Neural progenitor cell (in vitro differentiated cells): ENCODE measurements around the gene ARHGDIA. TPM values are rescaled to one million over a fixed set of nuclear protein-coding genes. Genes with fewer than 3 reads are reported as not detected.

Experiments
- DNase-seq: peaks from one replicate; pipeline ENCODE4 v3.0.0-alpha.2; 2016; ENCODE audit warnings: low spot score
- H2AFZ ChIP-seq: fragments of 200-600 bp; sonication (generic); replicated peaks from 2 replicates; pipeline ENCODE4 v1.6.1; 2016; ENCODE audit warnings: antibody characterized with exemption
- H3F3A ChIP-seq: fragments of 200-600 bp; sonication (generic); 2 replicates; pipeline ENCODE4 v1.6.1; 2016; ENCODE audit warnings: antibody characterized with exemption, low read depth
- H3K27ac ChIP-seq: fragments of 200-600 bp; sonication (generic); 2 replicates; pipeline ENCODE4 v1.5.1; 2016; ENCODE audit warnings: mild to moderate bottlenecking
- H3K27me3 ChIP-seq: fragments of 200-600 bp; sonication (generic); 2 replicates; pipeline ENCODE4 v1.6.1; 2016; ENCODE audit warnings: mild to moderate bottlenecking, moderate library complexity
- H3K36me3 ChIP-seq: fragments of 200-600 bp; sonication (generic); 2 replicates; pipeline ENCODE4 v1.5.1; 2016
- H3K4me1 ChIP-seq: fragments of 200-600 bp; sonication (generic); 2 replicates; pipeline ENCODE4 v1.6.1; 2016; ENCODE audit warnings: mixed run types
- H3K4me2 ChIP-seq: fragments of 200-600 bp; sonication (generic); 2 replicates; pipeline ENCODE4 v1.6.1; 2016
- H3K4me3 ChIP-seq: fragments of 200-600 bp; sonication (generic); 2 replicates; pipeline ENCODE4 v1.5.1; 2016
- H3K79me2 ChIP-seq: fragments of 200-600 bp; sonication (generic); 2 replicates; pipeline ENCODE4 v1.6.1; 2016; ENCODE audit warnings: low read depth
- H3K9ac ChIP-seq: fragments of 200-600 bp; sonication (generic); 2 replicates; pipeline ENCODE4 v1.6.1; 2016
- H3K9me3 ChIP-seq: fragments of 200-600 bp; sonication (generic); 2 replicates; pipeline ENCODE4 v1.5.1; 2016; ENCODE audit warnings: low read depth
- H4K20me1 ChIP-seq: fragments of 200-600 bp; sonication (generic); 2 replicates; pipeline ENCODE4 v1.6.1; 2016; ENCODE audit warnings: low read depth
- H3K27ac Mint-ChIP-seq: 3 replicates; pipeline ENCODE4 v1.8.0; 2021; ENCODE audit warnings: mixed read lengths
- H3K27me3 Mint-ChIP-seq: 2 replicates; pipeline ENCODE4 v1.8.0; 2022; ENCODE audit warnings: low read depth, mild to moderate bottlenecking, inconsistent platforms, moderate library complexity, mixed read lengths; ENCODE audit not compliant: insufficient read depth
- H3K36me3 Mint-ChIP-seq: 3 replicates; pipeline ENCODE4 v1.8.0; 2021; ENCODE audit warnings: mixed read lengths
- H3K4me1 Mint-ChIP-seq: 3 replicates; pipeline ENCODE4 v1.8.0; 2021; ENCODE audit warnings: mixed read lengths
- H3K4me3 Mint-ChIP-seq: 3 replicates; pipeline ENCODE4 v1.8.0; 2021; ENCODE audit warnings: mild to moderate bottlenecking, moderate library complexity, mixed read lengths
- H3K9me3 Mint-ChIP-seq: 3 replicates; pipeline ENCODE4 v1.8.0; 2020; ENCODE audit warnings: mixed read lengths
- CTCF ChIP-seq: fragments of 200-600 bp; sonication (generic); IDR thresholded peaks from 2 replicates; pipeline ENCODE4 v1.5.1; 2017; ENCODE audit warnings: antibody characterized with exemption, mild to moderate bottlenecking
- EZH2 ChIP-seq: fragments of 200-600 bp; sonication (generic); IDR thresholded peaks from 2 replicates; pipeline ENCODE4 v1.6.1; 2017; ENCODE audit warnings: antibody characterized with exemption, mild to moderate bottlenecking, moderate library complexity
- EZH2phosphoT487 ChIP-seq: fragments of 200-600 bp; sonication (generic); IDR thresholded peaks from 2 replicates; pipeline ENCODE4 v1.6.1; 2017; ENCODE audit warnings: antibody characterized with exemption
- total RNA-seq: library from RNA; depleted of rRNA; stranded (reverse); fragments of >200 nt; gene quantifications from 2 replicates; pipeline ENCODE4 v1.2.3, GENCODE V29; 2015; ENCODE audit warnings: low replicate concordance

The ARHGDIA gene
- total RNA-seq, 1 donor from 2014 or later: 25.1 TPM

- Histone ChIP-seq H3K9me3 (no peaks in the 10 kb centered on the region), H3K27ac (no peak overlapping the region), H3K4me1 (peaks cover 12% of the 10 kb centered on the region), H3K79me2 (peaks cover 59% of the 10 kb centered on the region), H3F3A (peaks cover 9% of the 10 kb centered on the region), H3K4me3 (peak overlapping the region; percentile 96), H3K27me3 (no peaks in the 10 kb centered on the region), H3K4me2 (peak overlapping the region; percentile 100), H4K20me1 (peaks cover 13% of the 10 kb centered on the region), H3K36me3 (no peaks in the 10 kb centered on the region), H3K9ac (peak overlapping the region; percentile 82), H2AFZ (peak overlapping the region; percentile 64)
- H3K36me3 Mint-ChIP-seq: peaks cover 3% of the 10 kb centered on the region
- TF ChIP-seq EZH2phosphoT487 (no peak), EZH2 (no peak), CTCF (no peak)
- H3K9me3 Mint-ChIP-seq: no peaks in the 10 kb centered on the region
- peaks cover 5% of the 10 kb centered on the region for H3K27me3 Mint-ChIP-seq
- H3K27ac Mint-ChIP-seq: peak overlapping the region; percentile 86
- no peak for DNase-seq
- peak overlapping the region; percentile 94 for H3K4me3 Mint-ChIP-seq
- peaks cover 25% of the 10 kb centered on the region for H3K4me1 Mint-ChIP-seq
Observed at GRCh38 chr17:81831957-81832607, 39.1 kb downstream of the ARHGDIA start.

GRCh38 chr17:81831563-81831956, 39.6 kb downstream of the ARHGDIA start:
- Histone ChIP-seq H3K36me3 (no peaks in the 10 kb centered on the region), H3K27me3 (no peaks in the 10 kb centered on the region), H4K20me1 (peaks cover 13% of the 10 kb centered on the region), H3K79me2 (peaks cover 59% of the 10 kb centered on the region), H3K4me1 (peaks cover 12% of the 10 kb centered on the region), H3K27ac (no peak overlapping the region), H2AFZ (no peak overlapping the region), H3K4me3 (no peak overlapping the region), H3K9me3 (no peaks in the 10 kb centered on the region), H3K9ac (no peak overlapping the region), H3K4me2 (peak overlapping the region; percentile 100), H3F3A (peaks cover 9% of the 10 kb centered on the region)
- Mint-ChIP-seq H3K27ac (no peak overlapping the region), H3K4me1 (peaks cover 25% of the 10 kb centered on the region), H3K27me3 (peaks cover 5% of the 10 kb centered on the region), H3K9me3 (no peaks in the 10 kb centered on the region), H3K36me3 (peaks cover 3% of the 10 kb centered on the region), H3K4me3 (peak overlapping the region; percentile 94)
- TF ChIP-seq EZH2: no peak
- no peak for TF ChIP-seq EZH2phosphoT487
- no peak for TF ChIP-seq CTCF
- no peak for DNase-seq

- Mint-ChIP-seq H3K4me3 (peak overlapping the region; percentile 53), H3K4me1 (peaks cover 25% of the 10 kb centered on the region), H3K27ac (no peak overlapping the region), H3K27me3 (peaks cover 3% of the 10 kb centered on the region), H3K9me3 (no peaks in the 10 kb centered on the region), H3K36me3 (peaks cover 6% of the 10 kb centered on the region)
- Histone ChIP-seq H3K9ac (no peak overlapping the region), H3K36me3 (no peaks in the 10 kb centered on the region), H2AFZ (no peak overlapping the region), H3F3A (peaks cover 9% of the 10 kb centered on the region), H3K27ac (no peak overlapping the region), H3K27me3 (no peaks in the 10 kb centered on the region), H3K4me1 (peaks cover 12% of the 10 kb centered on the region), H4K20me1 (peaks cover 28% of the 10 kb centered on the region), H3K9me3 (no peaks in the 10 kb centered on the region), H3K79me2 (peaks cover 57% of the 10 kb centered on the region), H3K4me2 (no peak overlapping the region), H3K4me3 (no peak overlapping the region)
- TF ChIP-seq CTCF: no peak
- TF ChIP-seq EZH2: no peak
- no peak for TF ChIP-seq EZH2phosphoT487
- DNase-seq: no peak
Observed at GRCh38 chr17:81829858-81830257, 41.3 kb downstream of the ARHGDIA start.
